Effector CD4-positive, alpha-beta T cell (primary cell): ENCODE data around the gene MAD1L1.
"Not testable (repeated sequence)": the region's sequence is repeated elsewhere in the genome, so short reads cannot be mapped to it uniquely, and the experiment has no call there.

ENCODE experiments used
- DNase-seq: peaks from one replicate; pipeline ENCODE4 v3.0.0-alpha.2; 2020

The MAD1L1 gene

DNA sequence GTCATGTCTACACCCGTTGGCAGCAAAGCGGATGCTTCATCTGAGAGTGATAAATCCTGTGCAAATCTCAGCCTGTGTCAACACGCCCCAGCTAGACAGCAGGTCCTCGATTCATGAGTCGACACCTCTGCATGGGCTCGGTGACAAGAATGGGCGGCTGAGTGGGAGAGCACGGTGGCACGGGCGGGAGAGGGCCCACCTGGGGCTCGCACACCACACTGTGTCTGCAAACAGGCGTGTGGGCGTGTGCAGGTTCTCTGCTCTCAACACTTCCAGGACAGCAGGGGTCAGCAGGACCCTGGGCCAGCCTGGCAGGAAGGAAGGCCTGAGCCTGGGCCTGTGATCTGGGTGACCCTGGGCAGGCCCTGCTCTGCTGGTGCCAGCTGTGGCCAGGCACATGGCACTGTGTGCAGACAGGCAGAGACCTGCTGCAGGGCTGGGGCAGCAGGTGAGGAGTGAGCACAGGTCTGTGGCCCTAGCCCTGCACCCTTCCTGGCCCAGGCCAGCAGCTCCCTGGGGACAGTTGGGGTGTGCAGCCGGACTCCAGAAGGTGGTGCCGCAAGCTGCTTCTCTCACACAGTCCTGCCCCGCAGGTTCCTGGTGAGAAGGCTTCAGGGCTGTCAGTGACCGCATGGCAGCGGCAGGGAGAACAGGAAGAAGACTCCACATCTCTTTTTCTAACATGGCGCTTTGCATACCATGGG, 346.2 kb downstream of the MAD1L1 start:
- no peak for DNase-seq

DNA sequence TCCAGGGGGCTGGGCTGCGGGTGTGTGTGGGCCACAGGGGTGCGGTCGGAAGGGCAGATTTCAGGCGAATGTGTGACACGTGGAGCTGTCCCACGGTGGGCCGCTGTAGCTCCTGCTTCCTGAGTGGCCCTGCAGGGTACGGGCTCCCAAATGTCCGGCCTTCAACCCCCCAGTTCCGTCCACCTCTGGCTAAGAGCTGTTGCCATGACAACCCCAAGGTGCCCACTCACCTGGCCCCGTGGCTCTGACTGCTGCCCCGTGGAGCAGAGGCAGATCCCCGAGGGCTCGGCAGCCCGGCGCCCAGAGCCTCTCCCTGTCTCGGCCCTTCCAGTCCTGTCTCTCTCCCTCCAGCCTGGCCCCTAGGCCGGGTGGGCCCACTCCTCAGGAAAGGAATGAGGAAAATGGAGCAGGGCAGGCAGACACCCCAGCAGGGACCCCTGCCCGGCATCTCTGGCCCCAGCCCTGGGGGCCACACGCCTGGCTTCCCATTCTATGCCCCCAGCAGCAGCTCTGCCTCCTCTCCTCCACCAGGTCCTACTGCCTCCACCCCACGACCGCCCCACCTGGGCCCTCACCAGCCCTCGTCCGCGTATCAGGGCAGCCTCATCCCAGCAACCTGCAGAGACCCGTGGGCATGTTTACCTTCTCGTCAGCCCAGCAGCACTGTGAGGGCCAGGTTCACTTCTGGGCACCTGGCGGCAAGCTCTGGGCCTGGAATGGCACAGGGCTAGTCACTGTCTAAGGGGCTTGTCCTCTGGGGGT, 347.1 kb downstream of the MAD1L1 start:
- DNase-seq = no peak

- no peak for DNase-seq
These were observed 348.0 kb downstream of the MAD1L1 start for GRCh38 chr7:1884583-1885350.

DNA sequence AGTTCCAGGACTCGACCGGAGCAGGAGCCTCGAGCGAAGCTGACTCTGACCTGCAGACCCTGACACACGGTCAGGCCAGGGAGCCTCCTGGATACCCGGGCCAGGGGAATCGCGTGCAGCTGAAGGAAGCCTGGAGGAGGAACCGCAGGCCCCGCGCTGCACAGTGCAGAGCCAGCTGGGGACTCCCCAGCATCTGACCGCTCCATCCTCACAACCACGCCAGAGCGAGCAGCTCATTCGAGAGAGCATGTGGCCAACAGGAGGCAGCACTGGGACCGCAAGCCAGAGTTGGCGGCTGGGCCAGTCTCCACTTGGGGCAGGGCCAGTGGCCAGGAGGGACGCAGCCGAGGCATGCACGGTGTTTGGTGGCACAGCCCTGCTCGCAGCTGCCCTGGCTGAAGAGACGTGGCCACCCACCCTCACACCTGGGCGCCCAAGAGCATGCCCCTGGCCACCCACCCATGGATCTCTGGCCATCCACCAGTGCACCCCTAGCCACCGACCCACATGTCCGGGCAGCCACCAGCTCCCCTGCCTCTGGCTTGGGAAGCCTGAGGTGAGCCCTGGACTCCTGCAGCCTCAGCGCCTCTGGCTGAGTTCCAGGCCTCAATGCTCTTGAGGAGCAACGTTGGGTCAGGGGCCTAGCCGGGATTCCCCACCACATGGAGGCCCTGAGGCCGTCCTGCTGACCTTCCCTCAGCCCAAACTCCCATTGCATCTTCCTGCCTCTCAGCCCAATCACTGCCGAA, 348.7 kb downstream of the MAD1L1 start:
- no peak for DNase-seq

DNA sequence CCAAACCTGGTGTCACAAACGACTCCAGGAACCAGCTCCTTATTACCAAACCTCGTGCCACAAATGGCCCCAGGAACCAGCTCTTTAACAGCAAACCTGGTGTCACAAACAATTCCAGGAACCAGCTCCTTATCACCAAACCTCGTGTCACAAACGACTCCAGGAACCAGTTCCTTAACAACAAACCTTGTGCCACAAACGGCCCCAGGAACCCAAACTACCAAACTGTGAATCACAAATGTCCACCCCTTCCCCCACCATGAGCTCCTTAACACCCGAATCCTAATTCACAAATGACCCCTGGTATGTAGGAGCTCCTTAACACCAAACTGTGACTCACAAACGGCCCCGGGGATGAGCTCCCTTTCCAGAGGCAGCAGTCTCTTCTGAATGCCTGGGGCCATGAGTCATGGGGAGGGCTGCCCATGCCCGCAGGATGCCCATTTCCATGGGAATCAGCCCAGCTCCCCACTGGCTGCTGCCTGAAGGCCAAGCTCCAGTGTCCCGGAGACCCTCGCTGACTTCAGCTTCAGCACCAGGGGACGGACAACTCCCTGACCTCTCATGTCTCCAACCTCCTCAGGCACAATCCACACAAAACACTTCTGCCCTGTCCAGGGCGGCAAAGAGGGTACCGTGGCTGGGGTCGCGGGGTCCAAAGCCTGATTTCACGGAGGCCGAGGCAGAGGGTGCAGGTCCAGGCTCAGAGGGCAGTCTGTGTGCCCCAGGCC, 349.5 kb downstream of the MAD1L1 start:
- DNase-seq = no peak

DNA sequence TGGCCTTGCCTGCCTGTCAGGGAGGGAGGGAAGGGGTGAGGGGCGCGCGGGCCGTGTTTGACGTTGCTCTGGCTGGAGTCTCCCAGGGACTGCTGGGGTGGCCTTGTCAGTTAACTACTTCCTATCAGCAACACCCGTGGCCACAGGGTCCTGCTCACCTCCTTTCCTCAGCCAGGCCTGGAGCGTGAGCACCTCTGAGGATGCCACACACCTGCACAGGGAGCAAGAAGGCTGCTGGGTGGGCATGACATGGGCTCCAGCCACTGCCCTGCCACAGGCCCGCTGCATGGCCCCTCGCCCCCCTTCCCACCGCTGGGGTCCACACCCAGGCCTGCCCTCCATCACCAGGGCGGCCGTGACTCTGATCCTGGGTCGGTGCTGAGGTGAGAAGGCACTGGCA, 350.3 kb downstream of the MAD1L1 start:
- DNase-seq = no peak

- no peak for DNase-seq
These were observed 350.8 kb downstream of the MAD1L1 start for GRCh38 chr7:1881946-1882345.

DNA sequence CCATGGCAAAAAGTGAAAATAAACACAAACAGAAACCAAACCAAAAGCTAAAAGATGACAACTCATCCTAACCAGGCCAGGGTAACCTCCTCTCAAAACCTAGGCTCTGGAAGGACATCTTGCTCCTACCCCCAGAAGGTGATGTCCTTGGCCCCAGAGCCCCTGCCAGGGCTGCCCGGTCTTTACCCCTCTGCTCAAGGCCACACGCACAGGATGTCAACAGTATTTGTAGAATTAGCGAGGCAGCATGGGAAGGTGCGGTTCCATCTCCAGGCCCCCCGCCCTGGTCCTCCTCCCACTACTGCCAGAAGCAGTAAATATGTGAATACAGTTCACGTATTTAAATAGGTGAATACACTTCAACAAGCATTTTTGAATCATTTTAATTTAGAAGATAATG, 356.1 kb downstream of the MAD1L1 start:
- DNase-seq = not testable (repeated sequence)

GRCh38 chr7:1875392-1876199, 357.1 kb downstream of the MAD1L1 start:
- not testable (repeated sequence) for DNase-seq

DNA sequence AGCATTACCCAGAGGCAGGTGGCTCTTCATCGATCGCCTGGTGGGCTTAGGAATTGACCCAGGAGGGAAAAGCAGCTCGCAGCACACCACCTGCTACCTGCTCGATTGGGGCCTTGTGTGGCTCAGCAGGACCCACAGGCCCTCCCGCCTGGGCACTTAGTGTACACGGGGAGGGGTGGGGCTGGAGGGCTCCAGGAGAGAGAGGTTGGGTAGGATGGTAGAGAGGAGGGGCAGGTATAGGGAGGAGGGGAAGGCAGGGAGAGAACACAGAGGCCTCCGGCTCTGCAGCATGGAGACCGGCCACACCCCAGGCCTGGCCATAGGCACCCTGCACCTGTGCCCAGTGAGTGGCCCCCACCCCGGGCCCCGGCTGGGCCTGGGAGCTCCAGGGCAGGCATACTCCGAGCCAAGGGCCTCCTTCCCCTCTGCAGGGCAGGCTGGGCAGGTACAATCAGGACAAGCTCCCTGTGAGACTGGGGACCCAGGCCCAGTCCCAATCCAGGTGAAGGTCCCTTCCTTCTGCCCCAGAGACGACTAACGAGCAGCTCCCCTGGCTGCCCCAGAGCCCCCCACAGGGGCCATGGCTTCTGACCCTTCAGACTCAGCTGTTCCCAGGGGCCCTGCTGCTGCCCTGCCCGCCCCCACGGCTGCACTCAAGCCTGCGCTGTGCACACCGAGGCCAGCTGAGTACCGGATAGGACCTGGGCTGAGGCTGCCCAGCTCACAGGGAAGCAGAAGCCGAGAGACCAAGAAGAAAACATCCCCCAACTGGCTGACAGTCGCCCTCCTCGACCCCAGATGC, 358.0 kb downstream of the MAD1L1 start:
- DNase-seq = not testable (repeated sequence)

- no peak for DNase-seq
These were observed 358.7 kb downstream of the MAD1L1 start for GRCh38 chr7:1873857-1874589.

GRCh38 chr7:1873421-1873820, 359.3 kb downstream of the MAD1L1 start:
- no peak for DNase-seq

DNA sequence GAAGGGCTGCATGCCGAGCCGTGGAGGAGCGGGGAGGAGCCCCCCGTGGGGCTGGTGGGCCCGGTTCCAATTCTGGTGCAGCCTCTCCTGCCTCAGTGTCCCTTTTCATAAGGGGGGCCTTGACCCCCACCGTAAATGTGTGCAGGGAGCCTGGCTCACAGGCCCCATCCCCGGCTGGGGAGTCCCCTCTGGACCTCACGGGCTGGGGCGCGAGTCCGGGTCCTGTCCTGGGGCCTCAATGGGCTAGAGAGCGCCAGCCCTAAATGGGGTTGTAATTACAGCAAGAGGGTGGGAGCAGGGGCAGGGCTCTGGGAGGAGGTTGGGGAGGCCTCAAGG, 359.7 kb downstream of the MAD1L1 start:
- no peak for DNase-seq

GRCh38 chr7:1872191-1873069, 360.3 kb downstream of the MAD1L1 start:
- no peak for DNase-seq

DNA sequence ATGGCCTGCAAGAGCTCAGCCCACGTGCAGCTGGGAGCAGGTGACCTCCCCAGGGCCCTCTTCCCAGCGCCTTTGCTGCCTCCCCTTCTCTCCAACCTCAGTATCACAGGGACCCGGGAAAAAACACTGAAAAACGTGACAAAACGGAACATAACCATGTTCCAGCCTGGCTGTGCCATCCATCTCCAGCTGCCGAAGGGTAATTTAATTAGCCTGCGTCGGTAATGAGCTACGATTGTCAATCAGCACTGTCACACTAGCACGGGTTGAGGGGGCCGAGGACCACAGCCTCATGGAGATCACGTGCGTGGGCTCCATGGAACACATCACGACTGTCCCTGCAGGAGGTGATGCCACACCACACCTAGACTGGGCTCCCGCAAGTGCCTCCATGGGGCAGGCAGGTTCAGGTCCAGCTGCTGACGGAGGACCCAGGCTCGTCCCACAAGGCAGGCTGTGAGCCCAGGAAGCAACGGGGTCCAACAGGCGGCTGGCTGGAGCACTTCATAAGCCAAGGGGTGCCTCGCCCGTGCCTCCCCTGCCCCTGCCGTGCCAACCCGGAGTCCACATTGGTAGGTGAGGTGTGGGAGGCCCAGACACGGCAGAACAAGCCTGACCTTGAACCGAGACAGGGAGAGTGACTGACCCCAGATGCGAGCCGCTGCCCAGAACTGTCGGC, 363.2 kb downstream of the MAD1L1 start:
- no peak for DNase-seq

DNA sequence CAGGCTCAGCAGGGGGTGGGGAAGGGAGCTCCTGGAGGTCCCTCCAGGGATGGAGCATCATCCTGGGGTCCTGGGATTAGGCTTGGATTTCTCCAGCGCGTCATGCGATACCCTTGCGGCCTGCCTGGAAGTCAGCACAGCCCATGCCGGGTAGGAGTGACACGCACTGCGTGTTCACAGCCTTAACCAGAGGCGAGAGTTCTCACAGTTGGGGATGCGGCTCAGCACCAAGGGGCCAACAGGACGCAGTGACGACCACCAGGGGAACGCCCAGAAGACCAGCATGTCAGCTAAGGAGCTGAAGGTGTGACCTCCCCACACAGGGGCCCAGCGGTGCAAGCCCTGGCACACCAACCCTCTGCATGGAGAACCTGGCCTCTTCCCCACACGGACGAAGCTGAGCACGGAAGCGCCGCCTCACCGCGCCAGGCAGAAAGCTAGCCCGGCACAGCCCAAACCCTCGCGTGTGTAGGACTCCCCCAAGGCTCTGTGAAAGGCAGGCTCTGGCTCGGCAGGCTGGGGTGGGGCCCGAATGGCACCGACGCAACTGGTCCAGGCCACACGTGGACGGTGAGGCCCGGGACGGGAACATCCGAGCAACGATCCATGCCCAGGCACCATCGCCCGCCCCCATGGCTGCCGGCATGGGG, 364.1 kb downstream of the MAD1L1 start:
- DNase-seq = no peak
